CD4-positive, alpha-beta T cell (primary cell): Measurements from ENCODE around the gene MED14. TPM values are rescaled to one million over a fixed set of nuclear protein-coding genes. Genes with fewer than 3 reads are reported as not detected.

ENCODE experiments used
- ATAC-seq: fragments of 200-7000 bp; cut with Tn5 transposase; one replicate; pipeline ENCODE4 v1.10.0; 2022; ENCODE audit warnings: mild to moderate bottlenecking; ENCODE audit not compliant: poor library complexity
- CTCF ChIA-PET: fragments of 350-600 bp; sonication (Branson Sonifier 250); formaldehyde crosslinking; loops from one replicate; lab custom pipeline; 2021; ENCODE audit warnings: antibody characterized with exemption, inconsistent platforms; lab: Charles Lee
- POLR2A ChIA-PET: fragments of 350-600 bp; sonication (Branson Sonifier 250); formaldehyde crosslinking; loops from one replicate; lab custom pipeline; 2021; ENCODE audit warnings: antibody characterized with exemption, inconsistent platforms; lab: Charles Lee
- DNase-seq, 14 experiments: peaks; one replicate each; pipeline ENCODE4 v3.0.0-alpha.2; 2013 to 2020; ENCODE audit warnings: mixed read lengths in 2 of 14
- H3K27ac ChIP-seq, 2 donors: one replicate each; pipeline versions ENCODE4 v1.5.1 to v1.7.0; 2013; ENCODE audit warnings: low read length in 2 of 2, low read depth in 1 of 2, mild to moderate bottlenecking in 1 of 2
- H3K27me3 ChIP-seq, 2 experiments: 1 replicate in 1 of 2; 2 replicates in 1 of 2; pipeline versions ENCODE4 v1.6.1 to v1.7.0; 2013; ENCODE audit warnings: low read length in 2 of 2, control low read depth in 1 of 2, mild to moderate bottlenecking in 1 of 2, moderate library complexity in 1 of 2; ENCODE audit not compliant: insufficient read depth in 2 of 2, control insufficient read depth in 1 of 2
- H3K36me3 ChIP-seq: one replicate; pipeline ENCODE4 v1.6.1; 2013; ENCODE audit warnings: low read length, control low read depth; ENCODE audit not compliant: insufficient read depth
- H3K4me1 ChIP-seq: one replicate; pipeline ENCODE4 v1.6.1; 2013; ENCODE audit warnings: low read length, control low read depth; ENCODE audit not compliant: insufficient read depth
- H3K4me3 ChIP-seq: one replicate; pipeline ENCODE4 v1.5.1; 2013; ENCODE audit warnings: mild to moderate bottlenecking, low read length, moderate library complexity
- H3K9me3 ChIP-seq, 2 experiments: 1 replicate in 1 of 2; 2 replicates in 1 of 2; pipeline versions ENCODE4 v1.6.1 to v1.7.0; 2013; ENCODE audit warnings: low read length in 2 of 2, mild to moderate bottlenecking in 2 of 2, control low read depth in 1 of 2, moderate library complexity in 1 of 2; ENCODE audit not compliant: control insufficient read depth in 1 of 2, insufficient read depth in 1 of 2
- H3K27ac Mint-ChIP-seq: one replicate; pipeline ENCODE4 v1.8.0; 2020; ENCODE audit warnings: mixed read lengths
- H3K27me3 Mint-ChIP-seq: one replicate; pipeline ENCODE4 v1.8.0; 2021; ENCODE audit warnings: mixed read lengths
- H3K36me3 Mint-ChIP-seq: one replicate; pipeline ENCODE4 v1.8.0; 2021; ENCODE audit warnings: low read depth, mixed read lengths
- H3K4me1 Mint-ChIP-seq: one replicate; pipeline ENCODE4 v1.8.0; 2021; ENCODE audit warnings: low read depth, mixed read lengths
- H3K4me3 Mint-ChIP-seq: one replicate; pipeline ENCODE4 v1.8.0; 2020; ENCODE audit warnings: mild to moderate bottlenecking, mixed read lengths
- H3K9me3 Mint-ChIP-seq: one replicate; pipeline ENCODE4 v1.8.0; 2020; ENCODE audit warnings: mixed read lengths
- CTCF ChIP-seq: fragments of 200-600 bp; IDR thresholded peaks from one replicate; pipeline ENCODE4 v1.8.0; 2022; ENCODE audit warnings: antibody characterized with exemption, mild to moderate bottlenecking
- intact Hi-C, 2 experiments: fragments of 100-400 bp; cut with DNase I in 1 of 2; cut with micrococcal nuclease in 1 of 2; formaldehyde crosslinking; loops; one replicate each; pipeline versions ENCODE4 v1.15.1 to v1.9.0; 2023 to 2025; cut with DNase I, micrococcal nuclease
- total RNA-seq, 174 experiments: library from RNA in 2 of 174; stranded (reverse) in 2 of 174; gene quantifications; one replicate each; pipeline ENCODE4 v1.2.3 and lab custom pipeline; 2021 to 2026

The MED14 gene
- total RNA-seq, 2 experiments from 2014 or later: 59.9 to 67.7 TPM

DNA sequence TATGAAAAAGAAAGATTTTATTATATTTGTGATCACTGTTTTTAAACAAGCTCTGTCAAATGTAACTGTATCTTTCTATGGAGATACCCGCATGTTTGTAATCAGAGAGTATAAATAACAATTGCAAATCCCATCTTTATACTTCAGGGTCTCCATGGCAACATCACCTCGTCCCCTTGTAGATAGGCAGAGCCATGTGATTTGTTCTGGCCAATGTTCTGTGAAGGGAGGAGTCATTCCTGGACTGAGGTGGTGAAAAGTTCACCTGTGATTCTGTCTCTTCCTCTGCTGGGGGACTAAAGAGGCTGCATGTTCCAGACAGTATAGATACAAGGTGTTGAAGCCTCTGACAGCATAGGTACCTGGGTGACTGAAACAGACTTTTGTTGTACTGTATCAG is 45.6 kb upstream of the MED14 start:
- no peak overlapping the region for H3K4me3 ChIP-seq
- no peaks in the 10 kb centered on the region for H3K4me1 ChIP-seq
- H3K27ac Mint-ChIP-seq: no peak overlapping the region
- H3K27me3 ChIP-seq: no peaks in the 10 kb centered on the region
- no peak for ATAC-seq
- TF ChIP-seq CTCF: no peak
- no peaks in the 10 kb centered on the region for H3K27me3 Mint-ChIP-seq
- ChIA-PET POLR2A (no interaction called here), CTCF (interaction anchor here (1.2 kb wide), 1 partner anchor 237 kb away, joined by 3 read pairs; no protein-coding TSS in a partner anchor)
- H3K4me1 Mint-ChIP-seq: no peaks in the 10 kb centered on the region
- no peaks in the 10 kb centered on the region for H3K9me3 Mint-ChIP-seq
- H3K36me3 Mint-ChIP-seq: no peaks in the 10 kb centered on the region
- intact Hi-C loops: no loop called here
- H3K9me3 ChIP-seq: no peaks in the 10 kb centered on the region
- H3K4me3 Mint-ChIP-seq: no peak overlapping the region
- no peaks in the 10 kb centered on the region for H3K36me3 ChIP-seq
- no peak overlapping the region for H3K27ac ChIP-seq
- DNase-seq: no peak

DNA sequence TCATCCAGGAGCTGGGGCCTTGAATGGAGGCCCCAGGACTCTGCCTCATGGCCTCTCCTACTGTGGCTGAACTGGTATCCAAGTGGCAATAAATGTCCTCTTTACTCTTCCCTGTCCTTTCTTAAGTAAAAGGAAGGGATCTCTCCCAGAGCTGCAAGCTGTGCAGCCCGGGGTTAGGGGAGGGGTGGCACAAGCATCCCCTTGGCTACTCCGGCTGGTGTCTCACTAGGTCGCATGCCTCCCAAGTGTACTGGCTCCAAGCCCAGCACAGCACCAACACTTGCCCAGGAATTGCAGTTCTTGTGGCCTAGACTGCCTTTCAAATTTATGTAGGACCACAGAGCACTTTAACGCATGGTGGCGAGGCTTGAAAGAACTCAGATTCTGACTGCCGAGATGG is 44.7 kb upstream of the MED14 start:
- H3K9me3 Mint-ChIP-seq: no peaks in the 10 kb centered on the region
- Histone ChIP-seq H3K36me3 (no peaks in the 10 kb centered on the region), H3K9me3 (no peaks in the 10 kb centered on the region), H3K4me3 (no peak overlapping the region), H3K27ac (no peak overlapping the region), H3K4me1 (no peaks in the 10 kb centered on the region), H3K27me3 (no peaks in the 10 kb centered on the region)
- H3K4me1 Mint-ChIP-seq: no peaks in the 10 kb centered on the region
- TF ChIP-seq CTCF: no peak
- no peak overlapping the region for H3K27ac Mint-ChIP-seq
- ATAC-seq: no peak
- DNase-seq: no peak
- ChIA-PET CTCF (no interaction called here), POLR2A (no interaction called here)
- no peaks in the 10 kb centered on the region for H3K36me3 Mint-ChIP-seq
- intact Hi-C loops: no loop called here
- H3K4me3 Mint-ChIP-seq: no peak overlapping the region
- no peaks in the 10 kb centered on the region for H3K27me3 Mint-ChIP-seq

- intact Hi-C loops: no loop called here
- DNase-seq: no peak
- no peaks in the 10 kb centered on the region for H3K4me1 ChIP-seq
These were observed 43.7 kb upstream of the MED14 start for GRCh38 chrX:40778861-40779575.

More at GRCh38 chrX:40778861-40779575, 43.7 kb upstream of the MED14 start:
- ChIA-PET POLR2A (no interaction called here), CTCF (no interaction called here)
- H3K36me3 ChIP-seq: no peaks in the 10 kb centered on the region
- H3K4me3 ChIP-seq: no peak overlapping the region
- no peak overlapping the region for H3K27ac Mint-ChIP-seq
- H3K27ac ChIP-seq: no peak overlapping the region
- no peak overlapping the region for H3K4me3 Mint-ChIP-seq
- no peaks in the 10 kb centered on the region for H3K4me1 Mint-ChIP-seq
- no peaks in the 10 kb centered on the region for H3K9me3 ChIP-seq
- no peaks in the 10 kb centered on the region for H3K36me3 Mint-ChIP-seq
- ATAC-seq: no peak
- TF ChIP-seq CTCF: no peak
- no peaks in the 10 kb centered on the region for H3K9me3 Mint-ChIP-seq
- H3K27me3 ChIP-seq: no peaks in the 10 kb centered on the region
- H3K27me3 Mint-ChIP-seq: no peaks in the 10 kb centered on the region
